ENCODE measurements around the gene INKA1. TPM values are rescaled to one million over a fixed set of nuclear protein-coding genes. Genes with fewer than 3 reads are reported as not detected.

INKA1 gene
- total and polyA plus RNA-seq, 9 of the 15 experiments (the other 6 are each of a cell fraction or from before 2014, with no cell fraction given): 0.55 to 13.9 (median 6.7) TPM

- in situ Hi-C loops (cut with MboI): no loop called here
- FAIRE-seq: peak; percentile 98
- POLR2A ChIA-PET: interaction anchor here (0.6 to 2.8 kb wide), 9 partner anchors 9 to 457 kb away, joined by 3 to 16 read pairs (median 4); partner anchors contain the start of genes DAG1 and INKA1
- TF ChIP-seq UBTF (IDR thresholded peaks at IDR 0.05; ENCODE audit: borderline replicate concordance in 1 of 2, low read depth in 2 of 2, low read length in 2 of 2) (0 out of 4 replicates have a peak, but pooled peaks of 1 of the 2 experiments have one; percentile 18), ZNF408 (CRISPR knock-in tag; IDR thresholded peaks at IDR 0.05; ENCODE audit: low read depth) (no peak), DDX20 (tag; IDR thresholded peaks at IDR 0.05; ENCODE audit: low read depth) (no peak), ZNF592 (IDR thresholded peaks at IDR 0.05) (peak; percentile 96), NFIC (IDR thresholded peaks at IDR 0.05) (peak; percentile 68)
Measured at GRCh38 chr3:49786357-49787181, 16.5 kb upstream of the INKA1 start, which contains the start of gene IP6K1. Gene IP6K1, minus strand, starts transcription at chr3:49786542. Its CDS starts 38,502 bp downstream, at chr3:49748040.

More at GRCh38 chr3:49786357-49787181, 16.5 kb upstream of the INKA1 start, which contains the start of gene IP6K1:
- H3K9ac ChIP-seq (ENCODE audit: insufficient read depth in 1 of 2, low read depth in 2 of 2, low read length in 2 of 2): peak within 1 kb of the TSS; percentile 90 to 96
- CTCF ChIA-PET (ENCODE audit: low intra/inter-chr PET ratio): no interaction called here
- peak within 1 kb of the TSS; percentile 82 for H2AFZ ChIP-seq (ENCODE audit: low read depth, low read length)
- no TSS peak for BruUV-seq (replicated peaks)
- ATAC-seq: peak; percentile 98
- intact Hi-C loops (cut with micrococcal nuclease): no loop called here
- peak within 1 kb of the TSS; percentile 84 for H3K4me3 ChIP-seq
- no peaks in the 10 kb centered on the region for H3K9me1 ChIP-seq (ENCODE audit: control insufficient read depth, insufficient read depth, low read length)
- peaks cover 45% of the 10 kb centered on the region for H3K79me2 ChIP-seq (ENCODE audit: control insufficient read depth, insufficient read depth, low read length)
- H3K27ac ChIP-seq (ENCODE audit: extremely low read depth, low read depth, low read length): peak within 1 kb of the TSS; percentile 91
- H3K27me3 ChIP-seq (ENCODE audit: control insufficient read depth in 2 of 2, insufficient read depth in 2 of 2, low read length in 2 of 2): no peaks in the 10 kb centered on the region
- peaks cover 12 to 23% of the 10 kb centered on the region in 2 experiments; a peak in 4 of 5 replicates for H3K4me1 ChIP-seq (replicated peaks in 1 of 2; ENCODE audit: control insufficient read depth in 2 of 2, insufficient read depth in 2 of 2, low read length in 2 of 2)
- no peaks in the 10 kb centered on the region for H3K9me3 ChIP-seq (replicated peaks; ENCODE audit: control insufficient read depth, insufficient read depth, low read depth, low read length)
- DNase-seq (ENCODE audit: extremely low read depth in 1 of 4, low spot score in 3 of 4): peak; percentile 97 to 99 (median 98)
- no peaks in the 10 kb centered on the region for H4K20me1 ChIP-seq (replicated peaks; ENCODE audit: control insufficient read depth, insufficient read depth, low read length)
- peak within 1 kb of the TSS; percentile 90 for H3K4me2 ChIP-seq (ENCODE audit: insufficient read depth, low read length)
- WGBS (ENCODE audit: insufficient coverage, low coverage, missing lambda C conversion rate): 0% methylated on average over 32 of the region's 55 CpGs
- H3K36me3 ChIP-seq (ENCODE audit: control insufficient read depth, insufficient read depth, low read length): peaks cover 20% of the 10 kb centered on the region; the same call in 2 of the 3 replicates

All from K562 (cell line).